Kidney (tissue), 14 donors: ENCODE results near the gene FRZB. TPM values are rescaled to one million over a fixed set of nuclear protein-coding genes. Genes with fewer than 3 reads are reported as not detected.

ENCODE experiments used
- DNase-seq, 5 donors: peaks; one replicate each; pipeline ENCODE4 v3.0.0-alpha.2; 2013 to 2020
- FAIRE-seq: peaks from 2 replicates; lab custom pipeline; 2012; peaks lifted over from hg19 to GRCh38; lab: Jason Lieb, UNC
- H3K27ac ChIP-seq, 2 donors: one replicate each; pipeline ENCODE4 v1.7.0; 2013; ENCODE audit warnings: low read depth in 2 of 2, low read length in 2 of 2, inconsistent platforms in 1 of 2
- H3K27me3 ChIP-seq: one replicate; pipeline ENCODE4 v1.7.1; 2013; ENCODE audit warnings: low read length, inconsistent platforms; ENCODE audit not compliant: control insufficient read depth, insufficient read depth
- H3K36me3 ChIP-seq, 3 donors: one replicate each; pipeline versions ENCODE4 v1.7.0 to v1.7.1; 2013; ENCODE audit warnings: low read length in 3 of 3, control low read depth in 1 of 3, inconsistent platforms in 1 of 3; ENCODE audit not compliant: insufficient read depth in 3 of 3, control insufficient read depth in 2 of 3
- H3K4me1 ChIP-seq, 3 donors: one replicate each; pipeline versions ENCODE4 v1.7.0 to v1.7.1; 2013; ENCODE audit warnings: low read length in 3 of 3, inconsistent platforms in 1 of 3, low read depth in 1 of 3; ENCODE audit not compliant: control insufficient read depth in 2 of 3, insufficient read depth in 2 of 3
- H3K4me3 ChIP-seq, 3 donors: one replicate each; pipeline versions ENCODE4 v1.7.0 to v1.8.1; 2013; ENCODE audit warnings: low read length in 3 of 3, control low read depth in 1 of 3, inconsistent platforms in 1 of 3
- H3K9ac ChIP-seq, 3 donors: one replicate each; pipeline versions ENCODE4 v1.7.0 to v1.7.1; 2013; ENCODE audit warnings: low read length in 3 of 3, control low read depth in 1 of 3, inconsistent platforms in 1 of 3
- H3K9me3 ChIP-seq, 3 donors: one replicate each; pipeline versions ENCODE4 v1.7.0 to v1.7.1; 2013; ENCODE audit warnings: low read length in 3 of 3, control low read depth in 1 of 3, inconsistent platforms in 1 of 3; ENCODE audit not compliant: control insufficient read depth in 2 of 3, insufficient read depth in 1 of 3
- intact Hi-C: fragments of 100-400 bp; cut with DNase I; formaldehyde crosslinking; loops from one replicate; pipeline ENCODE4 v1.11.1; 2022
- polyA plus RNA-seq: library from polyadenylated mRNA; stranded (reverse); fragments of 350-450 nt; fragmentation: Illumina TruSeq; extraction: RNeasy Lipid Tissue Mini Kit (QIAGEN cat#74804); gene quantifications from one replicate; pipeline ENCODE4 v1.2.3, GENCODE V29; 2014; ENCODE audit warnings: low read depth, low replicate concordance; ENCODE audit not compliant: insufficient read depth
- total RNA-seq: library from RNA; stranded (reverse); fragmentation: NEBNext Ultra II Directional; extraction: Animal tissue kit (Norgen Biotek cat#: 25700); gene quantifications from one replicate; pipeline ENCODE4 v1.2.1, GENCODE V29; 2021
- TF ChIP-seq, protein P1 (sequence below): IDR thresholded peaks from 3 replicates; pipeline ENCODE4 v1.5.1; 2012; ENCODE audit warnings: mild to moderate bottlenecking, moderate library complexity, borderline replicate concordance; ENCODE audit not compliant: insufficient read depth; ENCODE audit errors: extremely low read depth
- donor health status: control.
- donor health status: control.
- donor health status: control.
- donor health status: control.
- donor health status: control.
- donor health status: DM: yes; HTN: yes; CAD: no.
- donor health status: Normal renal cell carcinoma (clear cell type).

FRZB gene
- total and polyA plus RNA-seq, 2 donors from 2014 or later = 12.9 to 21.3 TPM

DNA sequence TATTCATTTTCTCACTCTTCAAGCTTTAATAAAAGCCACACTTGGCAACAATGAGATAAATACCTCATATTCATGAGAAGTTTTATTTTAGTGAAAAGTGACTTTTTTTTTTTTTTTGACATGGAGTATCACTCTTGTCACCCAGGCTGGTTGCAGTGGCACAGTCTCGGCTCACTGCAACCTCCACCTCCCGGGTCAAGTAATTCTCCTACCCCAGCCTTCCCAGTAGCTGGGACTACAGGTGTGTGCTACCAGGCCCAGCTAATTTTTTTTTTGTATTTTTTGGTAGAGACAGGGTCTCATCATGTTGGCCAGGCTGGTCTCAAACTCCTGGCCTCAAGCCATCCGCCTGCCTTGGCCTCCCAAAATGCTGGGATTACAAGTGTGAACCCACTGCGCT, 47.0 kb downstream of the FRZB start:
- TF ChIP-seq, protein P1, sequence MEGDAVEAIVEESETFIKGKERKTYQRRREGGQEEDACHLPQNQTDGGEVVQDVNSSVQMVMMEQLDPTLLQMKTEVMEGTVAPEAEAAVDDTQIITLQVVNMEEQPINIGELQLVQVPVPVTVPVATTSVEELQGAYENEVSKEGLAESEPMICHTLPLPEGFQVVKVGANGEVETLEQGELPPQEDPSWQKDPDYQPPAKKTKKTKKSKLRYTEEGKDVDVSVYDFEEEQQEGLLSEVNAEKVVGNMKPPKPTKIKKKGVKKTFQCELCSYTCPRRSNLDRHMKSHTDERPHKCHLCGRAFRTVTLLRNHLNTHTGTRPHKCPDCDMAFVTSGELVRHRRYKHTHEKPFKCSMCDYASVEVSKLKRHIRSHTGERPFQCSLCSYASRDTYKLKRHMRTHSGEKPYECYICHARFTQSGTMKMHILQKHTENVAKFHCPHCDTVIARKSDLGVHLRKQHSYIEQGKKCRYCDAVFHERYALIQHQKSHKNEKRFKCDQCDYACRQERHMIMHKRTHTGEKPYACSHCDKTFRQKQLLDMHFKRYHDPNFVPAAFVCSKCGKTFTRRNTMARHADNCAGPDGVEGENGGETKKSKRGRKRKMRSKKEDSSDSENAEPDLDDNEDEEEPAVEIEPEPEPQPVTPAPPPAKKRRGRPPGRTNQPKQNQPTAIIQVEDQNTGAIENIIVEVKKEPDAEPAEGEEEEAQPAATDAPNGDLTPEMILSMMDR = no peak
- H3K4me1 ChIP-seq = peaks cover 4 to 11% (median 6%) of the 10 kb centered on the region in 3 donors
- no peaks in the 10 kb centered on the region for H3K36me3 ChIP-seq
- no peak overlapping the region for H3K4me3 ChIP-seq
- no peak overlapping the region for H3K27ac ChIP-seq
- H3K9me3 ChIP-seq = no peaks in the 10 kb centered on the region
- no peak for DNase-seq
- no peak overlapping the region for H3K9ac ChIP-seq
- FAIRE-seq = no peak
- H3K27me3 ChIP-seq = no peaks in the 10 kb centered on the region
- intact Hi-C loops = no loop called here

DNA sequence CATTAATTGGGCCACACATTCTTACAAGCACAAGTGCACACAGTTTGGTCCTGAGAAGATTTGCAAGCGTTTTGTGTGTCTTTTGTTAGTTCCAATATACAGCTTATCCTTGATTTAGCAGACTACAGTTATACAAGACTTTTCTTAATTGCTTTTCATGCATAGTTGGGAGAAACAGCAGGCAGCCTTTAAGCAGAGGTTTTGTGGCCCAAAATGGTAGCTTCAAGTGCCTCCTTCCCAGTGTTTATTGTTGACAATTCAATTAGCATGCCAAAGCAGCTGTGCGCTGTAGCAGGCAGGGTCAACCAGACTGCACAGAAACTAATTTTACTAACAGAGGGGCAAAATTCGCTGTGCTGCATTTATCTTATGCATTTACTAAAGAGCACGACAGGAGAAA, 47.5 kb downstream of the FRZB start:
- H3K4me1 ChIP-seq = peaks cover 4 to 11% (median 6%) of the 10 kb centered on the region in 3 donors
- DNase-seq (no peak), FAIRE-seq (no peak)
- H3K9ac ChIP-seq = no peak overlapping the region
- peak overlapping the region in 1 of 3 donors; percentile 5 for H3K4me3 ChIP-seq
- TF ChIP-seq, protein P1 = no peak
- intact Hi-C loops = no loop called here
- H3K36me3 ChIP-seq = no peaks in the 10 kb centered on the region
- H3K27ac ChIP-seq = no peak overlapping the region
- no peaks in the 10 kb centered on the region for H3K9me3 ChIP-seq
- no peaks in the 10 kb centered on the region for H3K27me3 ChIP-seq

DNA sequence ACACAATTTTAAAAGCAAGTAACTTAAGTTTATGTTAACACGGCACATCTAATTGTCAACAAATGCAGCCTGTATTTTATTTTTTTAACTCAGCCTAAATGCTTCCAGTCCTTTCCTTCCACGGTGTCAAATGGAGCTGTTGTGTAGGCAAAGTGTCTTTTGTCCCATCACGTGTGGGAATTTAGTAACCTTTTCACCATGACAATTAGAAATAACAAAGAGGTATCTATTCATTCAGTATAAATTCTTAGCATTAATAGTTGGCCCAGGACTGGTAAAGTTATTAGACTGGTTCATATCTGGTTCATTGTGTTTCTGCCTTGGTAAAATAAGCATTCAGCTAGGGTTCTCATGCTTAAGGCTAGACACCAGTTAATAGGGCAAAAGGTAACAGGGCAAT, 47.9 kb downstream of the FRZB start:
- DNase-seq (no peak), FAIRE-seq (no peak)
- intact Hi-C loops = no loop called here
- Histone ChIP-seq H3K9ac (no peak overlapping the region), H3K27me3 (no peaks in the 10 kb centered on the region), H3K4me3 (no peak overlapping the region), H3K4me1 (peaks cover 4 to 11% (median 6%) of the 10 kb centered on the region in 3 donors), H3K36me3 (no peaks in the 10 kb centered on the region), H3K9me3 (no peaks in the 10 kb centered on the region), H3K27ac (no peak overlapping the region)
- TF ChIP-seq, protein P1 = no peak

DNA sequence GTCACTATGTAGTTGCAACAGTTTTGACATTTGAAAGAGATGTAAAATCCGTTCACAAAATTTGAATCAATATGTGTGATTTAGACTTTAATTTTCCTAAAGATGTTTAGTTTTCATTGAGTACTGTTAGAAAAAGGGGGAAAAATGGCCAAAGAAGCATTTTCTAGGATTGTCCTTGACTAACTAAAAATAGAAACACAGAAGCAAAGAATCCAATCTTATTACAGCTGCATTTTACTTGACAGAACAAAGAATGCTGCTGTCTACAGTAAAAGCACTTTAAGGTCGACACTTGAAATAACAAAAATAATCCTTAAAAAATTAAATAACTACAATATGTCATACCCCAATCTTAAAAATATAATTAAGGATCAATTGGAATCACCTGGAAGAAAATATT, 48.9 kb downstream of the FRZB start:
- TF ChIP-seq, protein P1 = no peak
- peaks cover 4 to 11% (median 6%) of the 10 kb centered on the region in 3 donors for H3K4me1 ChIP-seq
- no peak for DNase-seq
- H3K36me3 ChIP-seq = no peaks in the 10 kb centered on the region
- FAIRE-seq = no peak
- no peak overlapping the region for H3K9ac ChIP-seq
- no peak overlapping the region for H3K27ac ChIP-seq
- no peak overlapping the region for H3K4me3 ChIP-seq
- H3K27me3 ChIP-seq = no peaks in the 10 kb centered on the region
- no peaks in the 10 kb centered on the region for H3K9me3 ChIP-seq
- intact Hi-C loops = no loop called here
